ENCODE measurements around the gene ATP6AP1. TPM values are rescaled to one million over a fixed set of nuclear protein-coding genes. Genes with fewer than 3 reads are reported as not detected.

Gene ATP6AP1
- total and polyA plus RNA-seq, 2 donors (not counting 1 experiment from before 2014, with no cell fraction given): 59.8 to 89.7 TPM

- Histone ChIP-seq H3K27ac (ENCODE audit: insufficient read depth, low read length) (no peak overlapping the region), H2AFZ (ENCODE audit: low read length) (no peak overlapping the region), H3K79me2 (ENCODE audit: control insufficient read depth, insufficient read depth, low read length) (peaks cover 62% of the 10 kb centered on the region), H3K27me3 (ENCODE audit: control insufficient read depth, insufficient read depth, low read length) (no peaks in the 10 kb centered on the region), H3K9ac (ENCODE audit: insufficient read depth, low read length) (no peak overlapping the region), H3K4me3 (replicated peaks in 1 of 4; ENCODE audit: control extremely low read depth in 1 of 4, insufficient read depth in 1 of 4, low read depth in 3 of 4, low read length in 4 of 4) (no peak overlapping the region), H3K9me3 (ENCODE audit: control insufficient read depth, insufficient read depth, low read depth, low read length) (no peaks in the 10 kb centered on the region), H3K36me3 (ENCODE audit: control insufficient read depth, insufficient read depth, low read length) (peaks cover 13% of the 10 kb centered on the region), H3K4me2 (ENCODE audit: extremely low read depth, insufficient read depth, low read length) (no peak overlapping the region), H4K20me1 (ENCODE audit: control insufficient read depth, extremely low read depth, insufficient read depth, low read length) (no peaks in the 10 kb centered on the region), H3K4me1 (ENCODE audit: control insufficient read depth, extremely low read depth, insufficient read depth, low read length) (peaks cover 7% of the 10 kb centered on the region)
- DNase-seq (ENCODE audit: low read depth in 2 of 2): no peak
- no peak for TF ChIP-seq EZH2 (IDR thresholded peaks at IDR 0.05; ENCODE audit: low read length, missing control alignments)
- TF ChIP-seq CTCF (conservative IDR thresholded peaks at IDR 0.05 in 1 of 2, IDR thresholded peaks at IDR 0.05 in 1 of 2; ENCODE audit: low read depth in 1 of 2, low read length in 2 of 2): no peak
Observed at GRCh38 chrX:154441564-154441963, 13.1 kb downstream of the ATP6AP1 start.

- no peak for DNase-seq (ENCODE audit: low read depth in 2 of 2)
- TF ChIP-seq CTCF (conservative IDR thresholded peaks at IDR 0.05 in 1 of 2, IDR thresholded peaks at IDR 0.05 in 1 of 2; ENCODE audit: low read depth in 1 of 2, low read length in 2 of 2): no peak
- TF ChIP-seq EZH2 (IDR thresholded peaks at IDR 0.05; ENCODE audit: low read length, missing control alignments): no peak
- H3K79me2 ChIP-seq (ENCODE audit: control insufficient read depth, insufficient read depth, low read length): peaks cover 65% of the 10 kb centered on the region
- H3K27ac ChIP-seq (ENCODE audit: insufficient read depth, low read length): no peak overlapping the region
- peaks cover 7% of the 10 kb centered on the region for H3K4me1 ChIP-seq (ENCODE audit: control insufficient read depth, extremely low read depth, insufficient read depth, low read length)
- no peaks in the 10 kb centered on the region for H3K27me3 ChIP-seq (ENCODE audit: control insufficient read depth, insufficient read depth, low read length)
- no peak overlapping the region for H2AFZ ChIP-seq (ENCODE audit: low read length)
- H3K9me3 ChIP-seq (ENCODE audit: control insufficient read depth, insufficient read depth, low read depth, low read length): no peaks in the 10 kb centered on the region
- no peak overlapping the region for H3K4me3 ChIP-seq (replicated peaks in 1 of 4; ENCODE audit: control extremely low read depth in 1 of 4, insufficient read depth in 1 of 4, low read depth in 3 of 4, low read length in 4 of 4)
- peaks cover 13% of the 10 kb centered on the region for H3K36me3 ChIP-seq (ENCODE audit: control insufficient read depth, insufficient read depth, low read length)
- no peak overlapping the region for H3K9ac ChIP-seq (ENCODE audit: insufficient read depth, low read length)
- no peak overlapping the region for H3K4me2 ChIP-seq (ENCODE audit: extremely low read depth, insufficient read depth, low read length)
- H4K20me1 ChIP-seq (ENCODE audit: control insufficient read depth, extremely low read depth, insufficient read depth, low read length): no peaks in the 10 kb centered on the region
Observed at GRCh38 chrX:154441984-154442707, 13.7 kb downstream of the ATP6AP1 start.

GRCh38 chrX:154443479-154443910 is 15.0 kb downstream of the ATP6AP1 start:
- no peaks in the 10 kb centered on the region for H4K20me1 ChIP-seq (ENCODE audit: control insufficient read depth, extremely low read depth, insufficient read depth, low read length)
- TF ChIP-seq EZH2 (IDR thresholded peaks at IDR 0.05; ENCODE audit: low read length, missing control alignments) (no peak), CTCF (conservative IDR thresholded peaks at IDR 0.05 in 1 of 2, IDR thresholded peaks at IDR 0.05 in 1 of 2; ENCODE audit: low read depth in 1 of 2, low read length in 2 of 2) (no peak)
- no peaks in the 10 kb centered on the region for H3K9me3 ChIP-seq (ENCODE audit: control insufficient read depth, insufficient read depth, low read depth, low read length)
- no peak overlapping the region for H2AFZ ChIP-seq (ENCODE audit: low read length)
- H3K79me2 ChIP-seq (ENCODE audit: control insufficient read depth, insufficient read depth, low read length): peaks cover 52% of the 10 kb centered on the region
- peaks cover 15% of the 10 kb centered on the region for H3K36me3 ChIP-seq (ENCODE audit: control insufficient read depth, insufficient read depth, low read length)
- H3K4me3 ChIP-seq (replicated peaks in 1 of 4; ENCODE audit: control extremely low read depth in 1 of 4, insufficient read depth in 1 of 4, low read depth in 3 of 4, low read length in 4 of 4): peak overlapping the region in 1 of 4 experiments; percentile 46
- H3K27me3 ChIP-seq (ENCODE audit: control insufficient read depth, insufficient read depth, low read length): no peaks in the 10 kb centered on the region
- peak overlapping the region; percentile 37 for H3K9ac ChIP-seq (ENCODE audit: insufficient read depth, low read length)
- H3K27ac ChIP-seq (ENCODE audit: insufficient read depth, low read length): peak overlapping the region; percentile 77
- peak overlapping the region; percentile 75 for H3K4me2 ChIP-seq (ENCODE audit: extremely low read depth, insufficient read depth, low read length)
- peaks cover 7% of the 10 kb centered on the region for H3K4me1 ChIP-seq (ENCODE audit: control insufficient read depth, extremely low read depth, insufficient read depth, low read length)
- DNase-seq (ENCODE audit: low read depth in 2 of 2): no peak
